Natural killer cell treated with Interleukin-12 subunit alpha and Interleukin-12 subunit beta and Interleukin-15 and Interleukin-18, amount 100 ng/mL, for 72 hours (primary cell): ENCODE results near the gene PA2G4. TPM values are rescaled to one million over a fixed set of nuclear protein-coding genes. Genes with fewer than 3 reads are reported as not detected.

Experiments
- ATAC-seq, 2 donors: fragments of 150-1000 bp; cut with Tn5 transposase in 1 of 2; sonication (Bioruptor Pico), chemical (Tn5 transposase) in 1 of 2; 2 replicates each; pipeline ENCODE4 v1.10.0; 2021
- DNase-seq: peaks from one replicate; pipeline ENCODE4 v3.0.0; 2022; ENCODE audit warnings: low spot score
- H3K27ac Mint-ChIP-seq, 2 donors: 1 replicate in 1 of 2; 2 replicates in 1 of 2; pipeline ENCODE4 v1.8.0; 2022; ENCODE audit warnings: mixed read lengths in 2 of 2, mild to moderate bottlenecking in 1 of 2, moderate library complexity in 1 of 2
- H3K27me3 Mint-ChIP-seq, 2 donors: 1 replicate in 1 of 2; 2 replicates in 1 of 2; pipeline ENCODE4 v1.8.0; 2022; ENCODE audit warnings: mixed read lengths in 2 of 2
- H3K36me3 Mint-ChIP-seq: one replicate; pipeline ENCODE4 v1.8.0; 2022; ENCODE audit warnings: mixed read lengths
- H3K4me1 Mint-ChIP-seq, 2 donors: 1 replicate in 1 of 2; 2 replicates in 1 of 2; pipeline ENCODE4 v1.8.0; 2022; ENCODE audit warnings: low read depth in 2 of 2, mixed read lengths in 2 of 2, mild to moderate bottlenecking in 1 of 2
- H3K4me3 Mint-ChIP-seq: one replicate; pipeline ENCODE4 v1.8.0; 2022; ENCODE audit warnings: mixed read lengths
- H3K9me3 Mint-ChIP-seq: 2 replicates; pipeline ENCODE4 v1.8.0; 2022; ENCODE audit warnings: mixed read lengths
- total RNA-seq, 2 donors: library from RNA; stranded (reverse); gene quantifications; one replicate each; pipeline ENCODE4 v1.2.3, GENCODE V29; 2022

The PA2G4 gene
- total RNA-seq, 2 donors from 2014 or later = 233 to 318 TPM

- Mint-ChIP-seq H3K4me3 (no peak overlapping the region), H3K4me1 (peaks cover 0 to 6% of the 10 kb centered on the region in 2 donors), H3K27ac (no peak overlapping the region), H3K9me3 (no peaks in the 10 kb centered on the region), H3K36me3 (no peaks in the 10 kb centered on the region), H3K27me3 (peaks cover 7 to 9% of the 10 kb centered on the region in 2 donors)
- ATAC-seq (no peak), DNase-seq (no peak)
Observed at GRCh38 chr12:56082382-56082781, 22.0 kb upstream of the PA2G4 start.

- Mint-ChIP-seq H3K27me3 (peaks cover 7 to 9% of the 10 kb centered on the region in 2 donors), H3K4me3 (no peak overlapping the region), H3K27ac (no peak overlapping the region), H3K4me1 (peaks cover 0 to 6% of the 10 kb centered on the region in 2 donors), H3K9me3 (no peaks in the 10 kb centered on the region), H3K36me3 (no peaks in the 10 kb centered on the region)
- no peak for ATAC-seq
- no peak for DNase-seq
Observed at GRCh38 chr12:56082967-56083366, 21.4 kb upstream of the PA2G4 start.

GRCh38 chr12:56084958-56085543 is 19.3 kb upstream of the PA2G4 start:
- Mint-ChIP-seq H3K27me3 (peaks cover 7 to 9% of the 10 kb centered on the region in 2 donors), H3K4me3 (no peak overlapping the region), H3K9me3 (no peaks in the 10 kb centered on the region), H3K4me1 (peaks cover 0 to under 1% of the 10 kb centered on the region in 2 donors), H3K27ac (no peak overlapping the region), H3K36me3 (no peaks in the 10 kb centered on the region)
- DNase-seq (no peak), ATAC-seq (peak in 1 of 2 donors; percentile 6)

- Mint-ChIP-seq H3K36me3 (no peaks in the 10 kb centered on the region), H3K9me3 (no peaks in the 10 kb centered on the region), H3K27me3 (peaks cover 3 to 4% of the 10 kb centered on the region in 2 donors), H3K4me1 (no peaks in the 10 kb centered on the region), H3K4me3 (no peak overlapping the region), H3K27ac (no peak overlapping the region)
- no peak for DNase-seq
- no peak for ATAC-seq
Observed at GRCh38 chr12:56086096-56086495, 18.3 kb upstream of the PA2G4 start.

GRCh38 chr12:56086608-56087007 is 17.8 kb upstream of the PA2G4 start:
- Mint-ChIP-seq H3K4me1 (no peaks in the 10 kb centered on the region), H3K4me3 (no peak overlapping the region), H3K9me3 (no peaks in the 10 kb centered on the region), H3K27ac (no peak overlapping the region), H3K36me3 (no peaks in the 10 kb centered on the region), H3K27me3 (peaks cover 0 to 2% of the 10 kb centered on the region in 2 donors)
- DNase-seq = no peak
- no peak for ATAC-seq

GRCh38 chr12:56087220-56087619 is 17.1 kb upstream of the PA2G4 start:
- Mint-ChIP-seq H3K27ac (no peak overlapping the region), H3K36me3 (no peaks in the 10 kb centered on the region), H3K4me3 (no peak overlapping the region), H3K27me3 (peaks cover 0 to 2% of the 10 kb centered on the region in 2 donors), H3K9me3 (no peaks in the 10 kb centered on the region), H3K4me1 (no peaks in the 10 kb centered on the region)
- DNase-seq (no peak), ATAC-seq (no peak)

GRCh38 chr12:56097738-56098137 is 6.6 kb upstream of the PA2G4 start:
- no peak overlapping the region for H3K4me3 Mint-ChIP-seq

GRCh38 chr12:56098592-56098991 is 5.8 kb upstream of the PA2G4 start:
- ATAC-seq = no peak
- H3K4me1 Mint-ChIP-seq = peaks cover 18 to 22% of the 10 kb centered on the region in 2 donors
- peaks cover 0 to 8% of the 10 kb centered on the region in 2 donors for H3K27me3 Mint-ChIP-seq
- no peak for DNase-seq
- H3K4me3 Mint-ChIP-seq = no peak overlapping the region
- no peaks in the 10 kb centered on the region for H3K9me3 Mint-ChIP-seq
- H3K36me3 Mint-ChIP-seq = no peaks in the 10 kb centered on the region
- no peak overlapping the region for H3K27ac Mint-ChIP-seq

More at GRCh38 chr12:56097738-56098137, 6.6 kb upstream of the PA2G4 start:
- DNase-seq = no peak
- Mint-ChIP-seq H3K27ac (no peak overlapping the region), H3K27me3 (peaks cover 6 to 11% of the 10 kb centered on the region in 2 donors), H3K9me3 (no peaks in the 10 kb centered on the region), H3K36me3 (no peaks in the 10 kb centered on the region), H3K4me1 (peaks cover 9 to 14% of the 10 kb centered on the region in 2 donors)
- ATAC-seq = no peak

GRCh38 chr12:56099787-56100186 is 4.6 kb upstream of the PA2G4 start:
- Mint-ChIP-seq H3K27me3 (peaks cover 0 to 8% of the 10 kb centered on the region in 2 donors), H3K27ac (no peak overlapping the region)

GRCh38 chr12:56101045-56101444 is 3.3 kb upstream of the PA2G4 start:
- ATAC-seq (no peak), DNase-seq (peak; percentile 49)
- Mint-ChIP-seq H3K9me3 (no peaks in the 10 kb centered on the region), H3K4me3 (no peak overlapping the region), H3K27me3 (peaks cover 0 to 8% of the 10 kb centered on the region in 2 donors), H3K36me3 (peaks cover 13% of the 10 kb centered on the region), H3K4me1 (peaks cover 39 to 41% of the 10 kb centered on the region in 2 donors), H3K27ac (peak overlapping the region in 1 of 2 donors; percentile 64)

More at GRCh38 chr12:56099787-56100186, 4.6 kb upstream of the PA2G4 start:
- DNase-seq (no peak), ATAC-seq (no peak)
- peaks cover 4% of the 10 kb centered on the region for H3K36me3 Mint-ChIP-seq
- H3K4me1 Mint-ChIP-seq = peaks cover 29 to 31% of the 10 kb centered on the region in 2 donors
- no peak overlapping the region for H3K4me3 Mint-ChIP-seq
- H3K9me3 Mint-ChIP-seq = no peaks in the 10 kb centered on the region

- Mint-ChIP-seq H3K4me1 (peaks cover 46 to 54% of the 10 kb centered on the region in 2 donors), H3K4me3 (peak overlapping the region; percentile 97), H3K27ac (peak overlapping the region; percentile 86 to 98), H3K9me3 (no peaks in the 10 kb centered on the region), H3K36me3 (peaks cover 26% of the 10 kb centered on the region), H3K27me3 (peaks cover 0 to 1% of the 10 kb centered on the region in 2 donors)
- ATAC-seq (no peak), DNase-seq (no peak)
Observed at GRCh38 chr12:56102683-56103065, 1.7 kb upstream of the PA2G4 start.

GRCh38 chr12:56103066-56103711 is 1.2 kb upstream of the PA2G4 start:
- Mint-ChIP-seq H3K27me3 (no peaks in the 10 kb centered on the region), H3K4me1 (peaks cover 46 to 54% of the 10 kb centered on the region in 2 donors), H3K36me3 (peaks cover 26% of the 10 kb centered on the region), H3K27ac (peak overlapping the region; percentile 86 to 98), H3K9me3 (no peaks in the 10 kb centered on the region), H3K4me3 (peak overlapping the region; percentile 97)
- peak; percentile 61 for DNase-seq
- no peak for ATAC-seq

GRCh38 chr12:56103823-56104108 is 593 bp upstream of the PA2G4 start:
- peak overlapping the region; percentile 86 to 98 for H3K27ac Mint-ChIP-seq
- peak overlapping the region; percentile 97 for H3K4me3 Mint-ChIP-seq
- H3K36me3 Mint-ChIP-seq = peaks cover 26% of the 10 kb centered on the region
- H3K4me1 Mint-ChIP-seq = peaks cover 46 to 54% of the 10 kb centered on the region in 2 donors
- H3K9me3 Mint-ChIP-seq = no peaks in the 10 kb centered on the region
- DNase-seq (no peak), ATAC-seq (no peak)
- no peaks in the 10 kb centered on the region for H3K27me3 Mint-ChIP-seq

- DNase-seq (peak; percentile 68), ATAC-seq (peak; percentile 11 to 31)
- peaks cover 46 to 54% of the 10 kb centered on the region in 2 donors for H3K4me1 Mint-ChIP-seq
- no peaks in the 10 kb centered on the region for H3K9me3 Mint-ChIP-seq
- H3K27ac Mint-ChIP-seq = peak overlapping the region; percentile 86 to 98
- no peaks in the 10 kb centered on the region for H3K27me3 Mint-ChIP-seq
- peak overlapping the region; percentile 97 for H3K4me3 Mint-ChIP-seq
- peaks cover 27% of the 10 kb centered on the region for H3K36me3 Mint-ChIP-seq
Observed at GRCh38 chr12:56104815-56105608, 653 bp downstream of the PA2G4 start.
